NCI-H748 (cell line): Measurements from ENCODE around the gene TSNAXIP1.
"Not testable (repeated sequence)": the region's sequence is repeated elsewhere in the genome, so short reads cannot be mapped to it uniquely, and the experiment has no call there.

Experiments used
- DNase-seq: peaks from one replicate; lab custom pipeline; 2025; ENCODE audit not compliant: unreplicated experiment; lab: John Stamatoyannopoulos, UW

Gene TSNAXIP1

GRCh38 chr16:67858500-67858899 is 51.8 kb downstream of the TSNAXIP1 start:
- DNase-seq, result no peak

- no peak for DNase-seq
Measured at GRCh38 chr16:67860589-67861398, 54.1 kb downstream of the TSNAXIP1 start.

GRCh38 chr16:67861877-67862276 is 55.2 kb downstream of the TSNAXIP1 start:
- no peak for DNase-seq

GRCh38 chr16:67862623-67863583 is 56.2 kb downstream of the TSNAXIP1 start:
- DNase-seq, result no peak

- not testable (repeated sequence) for DNase-seq
Measured at GRCh38 chr16:67864044-67864443, 57.4 kb downstream of the TSNAXIP1 start.

GRCh38 chr16:67864594-67864993 is 57.9 kb downstream of the TSNAXIP1 start:
- no peak for DNase-seq

GRCh38 chr16:67865318-67865717 is 58.6 kb downstream of the TSNAXIP1 start:
- DNase-seq, result peak; percentile 18

GRCh38 chr16:67868290-67868689 is 61.6 kb downstream of the TSNAXIP1 start:
- no peak for DNase-seq

GRCh38 chr16:67869653-67870052 is 63.0 kb downstream of the TSNAXIP1 start:
- DNase-seq, result no peak

GRCh38 chr16:67871256-67871655 is 64.6 kb downstream of the TSNAXIP1 start:
- no peak for DNase-seq

GRCh38 chr16:67872131-67872630 is 65.5 kb downstream of the TSNAXIP1 start:
- DNase-seq, result no peak

GRCh38 chr16:67872631-67873434 is 66.1 kb downstream of the TSNAXIP1 start, which contains the start of gene EDC4:
Gene EDC4 (plus strand): TSS chr16:67873052. CDS start chr16:67873262, 210 bp downstream.
- peak; percentile 59 for DNase-seq

- DNase-seq, result peak; percentile 3
Measured at GRCh38 chr16:67873435-67874370, 67.0 kb downstream of the TSNAXIP1 start.

GRCh38 chr16:67874372-67874771 is 67.7 kb downstream of the TSNAXIP1 start:
- DNase-seq, result no peak

- no peak for DNase-seq
Measured at GRCh38 chr16:67877064-67877463, 70.4 kb downstream of the TSNAXIP1 start.
